HEK293 (cell line): ENCODE results near the gene RHOF.

Experiments used
- CTCF ChIA-PET: fragments of 350-600 bp; formaldehyde crosslinking; extraction: SDS; loops from one replicate; lab custom pipeline; 2021; ENCODE audit warnings: antibody characterized with exemption; lab: Yijun Ruan, JAX
- POLR2A ChIA-PET: fragments of 300-600 bp; formaldehyde crosslinking; extraction: SDS; loops from one replicate; lab custom pipeline; 2020; ENCODE audit warnings: antibody characterized with exemption, inconsistent platforms; lab: Yijun Ruan, JAX
- H3K27ac ChIP-seq: fragments of 200-500 bp; sonication (Bioruptor generic); 2 replicates; pipeline ENCODE4 v1.5.1; 2014; ENCODE audit warnings: low read depth, low read length, control low read depth, inconsistent platforms; ENCODE audit errors: extremely low read depth
- H3K36me3 ChIP-seq, 2 experiments: fragments of 200-500 bp in 1 of 2; sonication (Bioruptor generic) in 1 of 2; 1 replicate in 1 of 2; 2 replicates in 1 of 2; pipeline ENCODE4 v1.5.1; 2014 to 2017; ENCODE audit warnings: inconsistent platforms in 2 of 2, low read length in 2 of 2; ENCODE audit not compliant: control insufficient read depth in 2 of 2, insufficient read depth in 1 of 2
- H3K4me1 ChIP-seq: fragments of 200-500 bp; sonication (Bioruptor generic); 2 replicates; pipeline ENCODE4 v1.5.1; 2014; ENCODE audit warnings: mild to moderate bottlenecking, low read length, inconsistent platforms; ENCODE audit not compliant: control insufficient read depth, insufficient read depth
- H3K4me3 ChIP-seq: 2 replicates; pipeline ENCODE4 v1.5.1; 2011; ENCODE audit warnings: low read depth, mild to moderate bottlenecking, control low read depth, low read length, moderate library complexity
- H3K9me3 ChIP-seq: fragments of 200-500 bp; sonication (Bioruptor generic); 2 replicates; pipeline ENCODE4 v1.5.1; 2014; ENCODE audit warnings: low read depth, low read length, inconsistent platforms; ENCODE audit not compliant: control insufficient read depth, insufficient read depth
- BCL11B ChIP-seq: fragments of 450-650 bp; formaldehyde crosslinking; IDR thresholded peaks from 2 replicates; pipeline ENCODE4 v1.5.1; 2016; ENCODE audit warnings: low read depth, missing biosample characterization, missing genetic modification characterization
- GLIS2 ChIP-seq: fragments of 450-650 bp; formaldehyde crosslinking; IDR thresholded peaks from 2 replicates; pipeline ENCODE4 v1.5.1; 2016; ENCODE audit warnings: missing biosample characterization, missing genetic modification characterization
- OVOL3 ChIP-seq: fragments of 450-650 bp; formaldehyde crosslinking; IDR thresholded peaks from 2 replicates; pipeline ENCODE4 v1.5.1; 2016; ENCODE audit warnings: missing biosample characterization, missing genetic modification characterization
- PRDM4 ChIP-seq: fragments of 450-650 bp; formaldehyde crosslinking; IDR thresholded peaks from 2 replicates; pipeline ENCODE4 v1.5.1; 2017; ENCODE audit warnings: missing biosample characterization, missing genetic modification characterization
- SCRT1 ChIP-seq: fragments of 450-650 bp; formaldehyde crosslinking; IDR thresholded peaks from 2 replicates; pipeline ENCODE4 v1.5.1; 2016; ENCODE audit warnings: missing biosample characterization, missing genetic modification characterization, borderline replicate concordance
- SP3 ChIP-seq: fragments of 450-650 bp; formaldehyde crosslinking; IDR thresholded peaks from 2 replicates; pipeline ENCODE4 v1.5.1; 2016; ENCODE audit warnings: missing biosample characterization, missing genetic modification characterization
- YY1 ChIP-seq: fragments of 450-650 bp; formaldehyde crosslinking; IDR thresholded peaks from 2 replicates; pipeline ENCODE4 v1.5.1; 2018; ENCODE audit warnings: missing biosample characterization, missing genetic modification characterization
- ZBTB6 ChIP-seq: fragments of 450-650 bp; formaldehyde crosslinking; IDR thresholded peaks from 2 replicates; pipeline ENCODE4 v1.5.1; 2017; ENCODE audit warnings: missing biosample characterization, missing genetic modification characterization
- ZFP37 ChIP-seq: fragments of 450-650 bp; formaldehyde crosslinking; IDR thresholded peaks from 2 replicates; pipeline ENCODE4 v1.5.1; 2016; ENCODE audit warnings: missing biosample characterization, missing genetic modification characterization
- ZIC2 ChIP-seq: fragments of 450-650 bp; formaldehyde crosslinking; IDR thresholded peaks from 2 replicates; pipeline ENCODE4 v1.5.1; 2016; ENCODE audit warnings: missing biosample characterization, missing genetic modification characterization
- ZNF157 ChIP-seq: fragments of 450-650 bp; formaldehyde crosslinking; IDR thresholded peaks from 2 replicates; pipeline ENCODE4 v1.5.1; 2016; ENCODE audit warnings: missing biosample characterization, missing genetic modification characterization
- ZNF16 ChIP-seq: fragments of 450-650 bp; formaldehyde crosslinking; IDR thresholded peaks from 2 replicates; pipeline ENCODE4 v1.5.1; 2016; ENCODE audit warnings: low read depth, missing biosample characterization, missing genetic modification characterization
- ZNF214 ChIP-seq: fragments of 450-650 bp; formaldehyde crosslinking; IDR thresholded peaks from 2 replicates; pipeline ENCODE4 v1.5.1; 2017; ENCODE audit warnings: missing biosample characterization, mild to moderate bottlenecking, missing genetic modification characterization, borderline replicate concordance
- ZNF223 ChIP-seq: fragments of 450-650 bp; formaldehyde crosslinking; IDR thresholded peaks from 2 replicates; pipeline ENCODE4 v1.5.1; 2016; ENCODE audit warnings: missing biosample characterization, missing genetic modification characterization
- ZNF416 ChIP-seq: fragments of 450-650 bp; formaldehyde crosslinking; IDR thresholded peaks from 2 replicates; pipeline ENCODE4 v1.5.1; 2016; ENCODE audit warnings: missing biosample characterization, missing genetic modification characterization
- ZNF514 ChIP-seq: fragments of 450-650 bp; formaldehyde crosslinking; IDR thresholded peaks from 2 replicates; pipeline ENCODE4 v1.5.1; 2016; ENCODE audit warnings: missing biosample characterization, missing genetic modification characterization
- ZNF544 ChIP-seq: fragments of 450-650 bp; formaldehyde crosslinking; IDR thresholded peaks from 2 replicates; pipeline ENCODE4 v1.5.0; 2017; ENCODE audit warnings: missing biosample characterization, missing genetic modification characterization
- ZNF548 ChIP-seq: fragments of 450-650 bp; formaldehyde crosslinking; IDR thresholded peaks from 2 replicates; pipeline ENCODE4 v1.5.1; 2016; ENCODE audit warnings: missing biosample characterization, missing genetic modification characterization
- ZNF560 ChIP-seq: fragments of 450-650 bp; formaldehyde crosslinking; IDR thresholded peaks from 2 replicates; pipeline ENCODE4 v1.5.1; 2017; ENCODE audit warnings: missing biosample characterization, missing genetic modification characterization, borderline replicate concordance
- ZNF600 ChIP-seq: fragments of 450-650 bp; formaldehyde crosslinking; IDR thresholded peaks from 2 replicates; pipeline ENCODE4 v1.5.1; 2016; ENCODE audit warnings: missing biosample characterization, missing genetic modification characterization
- ZNF670 ChIP-seq: fragments of 450-650 bp; formaldehyde crosslinking; IDR thresholded peaks from 2 replicates; pipeline ENCODE4 v1.5.1; 2016; ENCODE audit warnings: missing biosample characterization, missing genetic modification characterization, low read depth
- ZNF843 ChIP-seq: fragments of 450-650 bp; formaldehyde crosslinking; IDR thresholded peaks from 2 replicates; pipeline ENCODE4 v1.5.1; 2016; ENCODE audit warnings: missing biosample characterization, missing genetic modification characterization
- ZSCAN5A ChIP-seq: fragments of 450-650 bp; formaldehyde crosslinking; IDR thresholded peaks from 2 replicates; pipeline ENCODE4 v1.5.1; 2016; ENCODE audit warnings: missing biosample characterization, missing genetic modification characterization
- TF ChIP-seq, protein P1 (sequence below): fragments of 450-650 bp; formaldehyde crosslinking; IDR thresholded peaks from 2 replicates; pipeline ENCODE4 v1.5.1; 2016; ENCODE audit warnings: missing biosample characterization, missing genetic modification characterization
- TF ChIP-seq, protein P2 (sequence below): fragments of 450-650 bp; formaldehyde crosslinking; IDR thresholded peaks from 2 replicates; pipeline ENCODE4 v1.5.1; 2016; ENCODE audit warnings: missing biosample characterization, missing genetic modification characterization, low read depth

RHOF gene

DNA sequence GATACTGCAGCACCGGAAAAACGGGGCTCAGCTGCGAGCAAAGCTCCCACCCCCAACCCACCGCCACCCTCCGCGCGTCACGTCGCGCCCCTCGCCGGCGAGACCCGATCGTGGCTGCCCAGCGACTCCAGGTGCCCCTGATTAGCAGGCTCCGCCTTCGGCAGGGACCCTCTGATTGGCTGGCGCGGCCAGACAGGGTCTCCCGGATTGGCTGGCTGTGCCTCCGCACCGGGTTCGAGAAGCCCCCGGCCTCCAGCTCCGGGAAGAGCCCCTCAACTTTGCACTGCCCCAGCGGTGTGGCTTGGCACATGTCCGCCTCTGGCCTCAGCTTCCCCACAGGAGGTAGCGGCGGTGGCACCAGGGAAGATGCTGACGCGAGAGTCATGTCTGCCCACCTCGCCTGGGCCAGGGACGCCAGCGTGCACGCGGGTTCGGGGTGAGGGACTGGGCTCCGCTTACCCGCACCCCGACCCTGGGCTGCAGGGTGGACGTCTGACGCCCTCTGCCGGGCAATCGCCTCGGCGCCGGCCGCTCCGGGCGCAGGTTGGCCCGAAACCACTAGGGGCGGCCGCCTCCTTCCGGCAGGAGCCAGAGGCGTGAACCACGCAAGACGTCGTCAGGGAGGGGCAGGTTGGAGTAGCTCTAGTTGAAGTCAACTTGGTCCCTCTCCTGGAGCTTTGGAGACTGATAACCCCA lies 498 bp upstream of the RHOF start (continued):
- peak; percentile 40 for TF ChIP-seq PRDM4 (tag by site-specific recombination)
- peak; percentile 59 for TF ChIP-seq BCL11B (tag by site-specific recombination)
- TF ChIP-seq ZNF157 (tag by site-specific recombination), result no peak
- TF ChIP-seq YY1 (tag by site-specific recombination), result peak; percentile 52
- no peak for TF ChIP-seq ZNF214 (tag by site-specific recombination)
- no peak; the same call in 1 of the 2 replicates for TF ChIP-seq ZFP37
- no peak for TF ChIP-seq ZNF560 (tag by site-specific recombination)
- no peak for TF ChIP-seq SCRT1 (tag by site-specific recombination)
- peak; percentile 56; the same call in 1 of the 2 replicates for TF ChIP-seq ZNF223
- peak; percentile 75 for TF ChIP-seq SP3 (tag by site-specific recombination)
- TF ChIP-seq ZNF843 (tag by site-specific recombination), result peak; percentile 58
- TF ChIP-seq ZNF670, result no peak
- TF ChIP-seq, protein P1, sequence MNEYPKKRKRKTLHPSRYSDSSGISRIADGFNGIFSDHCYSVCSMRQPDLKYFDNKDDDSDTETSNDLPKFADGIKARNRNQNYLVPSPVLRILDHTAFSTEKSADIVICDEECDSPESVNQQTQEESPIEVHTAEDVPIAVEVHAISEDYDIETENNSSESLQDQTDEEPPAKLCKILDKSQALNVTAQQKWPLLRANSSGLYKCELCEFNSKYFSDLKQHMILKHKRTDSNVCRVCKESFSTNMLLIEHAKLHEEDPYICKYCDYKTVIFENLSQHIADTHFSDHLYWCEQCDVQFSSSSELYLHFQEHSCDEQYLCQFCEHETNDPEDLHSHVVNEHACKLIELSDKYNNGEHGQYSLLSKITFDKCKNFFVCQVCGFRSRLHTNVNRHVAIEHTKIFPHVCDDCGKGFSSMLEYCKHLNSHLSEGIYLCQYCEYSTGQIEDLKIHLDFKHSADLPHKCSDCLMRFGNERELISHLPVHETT, result 0 out of 2 replicates have a peak, but pooled peaks have one; percentile 16
- TF ChIP-seq ZBTB6, result no peak; the same call in 1 of the 2 replicates
- no peak for TF ChIP-seq ZNF544 (tag by site-specific recombination)
- TF ChIP-seq, protein P2, sequence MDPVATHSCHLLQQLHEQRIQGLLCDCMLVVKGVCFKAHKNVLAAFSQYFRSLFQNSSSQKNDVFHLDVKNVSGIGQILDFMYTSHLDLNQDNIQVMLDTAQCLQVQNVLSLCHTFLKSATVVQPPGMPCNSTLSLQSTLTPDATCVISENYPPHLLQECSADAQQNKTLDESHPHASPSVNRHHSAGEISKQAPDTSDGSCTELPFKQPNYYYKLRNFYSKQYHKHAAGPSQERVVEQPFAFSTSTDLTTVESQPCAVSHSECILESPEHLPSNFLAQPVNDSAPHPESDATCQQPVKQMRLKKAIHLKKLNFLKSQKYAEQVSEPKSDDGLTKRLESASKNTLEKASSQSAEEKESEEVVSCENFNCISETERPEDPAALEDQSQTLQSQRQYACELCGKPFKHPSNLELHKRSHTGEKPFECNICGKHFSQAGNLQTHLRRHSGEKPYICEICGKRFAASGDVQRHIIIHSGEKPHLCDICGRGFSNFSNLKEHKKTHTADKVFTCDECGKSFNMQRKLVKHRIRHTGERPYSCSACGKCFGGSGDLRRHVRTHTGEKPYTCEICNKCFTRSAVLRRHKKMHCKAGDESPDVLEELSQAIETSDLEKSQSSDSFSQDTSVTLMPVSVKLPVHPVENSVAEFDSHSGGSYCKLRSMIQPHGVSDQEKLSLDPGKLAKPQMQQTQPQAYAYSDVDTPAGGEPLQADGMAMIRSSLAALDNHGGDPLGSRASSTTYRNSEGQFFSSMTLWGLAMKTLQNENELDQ, result no peak

DNA sequence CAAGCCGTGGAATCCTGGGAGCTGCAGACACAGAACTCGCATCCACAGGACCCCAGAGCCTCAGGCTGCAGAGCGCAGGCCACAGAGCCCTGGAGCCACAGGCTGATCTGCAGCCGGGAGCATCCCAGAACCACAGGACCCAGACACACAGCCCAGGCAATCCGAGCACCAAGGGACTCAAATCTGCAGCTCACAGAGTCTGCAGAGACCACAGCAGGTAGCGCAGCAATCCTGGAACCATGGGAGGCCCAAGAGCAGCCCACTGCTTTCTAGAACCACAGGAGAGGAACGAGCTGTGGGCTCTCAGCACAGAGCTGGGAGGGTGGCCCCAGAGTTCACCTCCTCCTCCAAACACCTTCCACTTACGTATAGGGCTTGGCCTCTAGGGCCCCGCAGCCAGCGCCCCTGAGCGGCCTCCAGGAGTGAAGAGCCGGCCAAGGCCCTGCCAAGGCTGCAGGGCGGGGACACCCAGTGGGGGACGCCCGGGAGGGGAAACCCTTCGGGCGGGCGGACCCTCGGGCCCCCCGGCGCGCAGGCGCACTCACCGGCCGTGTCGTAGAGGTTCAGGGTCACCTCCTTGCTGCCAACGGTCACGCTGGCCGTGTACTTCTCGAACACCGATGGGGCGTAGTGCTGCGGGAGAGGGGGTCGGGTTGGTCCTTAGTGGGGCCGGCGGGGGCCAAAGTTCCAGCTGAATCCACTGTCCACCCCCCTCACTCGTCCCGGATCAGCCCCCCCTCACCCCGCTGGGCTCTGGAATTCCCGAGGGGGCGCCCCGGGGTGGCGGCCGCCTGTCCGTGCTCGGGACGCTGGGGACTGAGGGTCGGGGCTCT lies 665 bp downstream of the RHOF start:
- Histone ChIP-seq H3K4me3 (peak overlapping the region; percentile 25), H3K4me1 (peaks cover 6% of the 10 kb centered on the region), H3K27ac (no peak overlapping the region), H3K9me3 (no peaks in the 10 kb centered on the region), H3K36me3 (peaks cover 0 to 18% of the 10 kb centered on the region in 2 experiments; a peak in 1 of 3 replicates)
- ChIA-PET POLR2A (interaction anchor here (1.4 to 8.9 kb wide), 4 partner anchors 11 to 99 kb away, joined by 4 to 165 read pairs (median 12); partner anchors contain the start of gene SETD1B), CTCF (interaction anchor here (0.5 to 9.8 kb wide), 17 partner anchors 13 to 312 kb away, joined by 3 to 393 read pairs (median 16); partner anchors contain the start of genes HPD, PSMD9 and SETD1B)
- TF ChIP-seq ZNF548 (tag by site-specific recombination) (no peak), ZNF600 (tag by site-specific recombination) (0 out of 2 replicates have a peak, but pooled peaks have one; percentile 51), ZSCAN5A (tag by site-specific recombination) (no peak), ZIC2 (peak; percentile 79), ZNF514 (tag by site-specific recombination) (no peak), ZNF16 (no peak), OVOL3 (tag by site-specific recombination) (no peak), YY1 (tag by site-specific recombination) (no peak), GLIS2 (tag by site-specific recombination) (0 out of 2 replicates have a peak, but pooled peaks have one; percentile 23), ZNF416 (tag by site-specific recombination) (no peak)
